GM18867 (cell line): Measurements from ENCODE around the gene MOB3A.
A peak's percentile ranks its signal among the peaks of the same experiment; 100 is the strongest.

Experiments used
- ATAC-seq: cut with Tn5 transposase; IDR thresholded peaks from one replicate; pipeline ENCODE4 v1.9.1; 2021; ENCODE audit warnings: mild to moderate bottlenecking, moderate library complexity; ENCODE audit not compliant: unreplicated experiment

MOB3A gene

GRCh38 chr19:2060884-2061494 lies 35.1 kb downstream of the MOB3A start:
- peak; percentile 29 for ATAC-seq

GRCh38 chr19:2059422-2060201 lies 36.5 kb downstream of the MOB3A start:
- no peak for ATAC-seq

- ATAC-seq: no peak
Measured at GRCh38 chr19:2058570-2059421, 37.3 kb downstream of the MOB3A start.

GRCh38 chr19:2057484-2058469 lies 38.3 kb downstream of the MOB3A start:
- ATAC-seq: no peak

- no peak for ATAC-seq
Measured at GRCh38 chr19:2056837-2057192, 39.3 kb downstream of the MOB3A start.

- no peak for ATAC-seq
Measured at GRCh38 chr19:2055931-2056836, 39.9 kb downstream of the MOB3A start.

GRCh38 chr19:2054763-2055162 lies 41.4 kb downstream of the MOB3A start:
- ATAC-seq: no peak

- no peak for ATAC-seq
Measured at GRCh38 chr19:2053601-2054389, 42.3 kb downstream of the MOB3A start.

GRCh38 chr19:2051773-2052704 lies 44.1 kb downstream of the MOB3A start:
- no peak for ATAC-seq

- ATAC-seq: peak; percentile 46
Measured at GRCh38 chr19:2050991-2051772, 44.9 kb downstream of the MOB3A start, which contains the start of gene MKNK2. Gene MKNK2 (minus strand): TSS chr19:2051244. CDS start chr19:2050851, 393 bp downstream.

- ATAC-seq: peak; percentile 4
Measured at GRCh38 chr19:2050349-2050990, 45.7 kb downstream of the MOB3A start.

GRCh38 chr19:2049741-2050348 lies 46.3 kb downstream of the MOB3A start:
- no peak for ATAC-seq

GRCh38 chr19:2048959-2049740 lies 47.0 kb downstream of the MOB3A start:
- ATAC-seq: no peak

GRCh38 chr19:2048104-2048958 lies 47.8 kb downstream of the MOB3A start:
- ATAC-seq: no peak
